H9 (cell line): ENCODE data around the gene COL8A1. TPM values are rescaled to one million over a fixed set of nuclear protein-coding genes. Genes with fewer than 3 reads are reported as not detected.

Experiments used
- DNase-seq: peaks from one replicate; pipeline ENCODE4 v3.0.0-alpha.2; 2017
- H2AFZ ChIP-seq: one replicate; pipeline ENCODE4 v1.6.1; 2013; ENCODE audit warnings: mild to moderate bottlenecking, low read length, control low read depth, moderate library complexity
- H2AK5ac ChIP-seq: 2 replicates; pipeline ENCODE4 v1.6.1; 2013; ENCODE audit warnings: low read length, control low read depth, mixed read lengths; ENCODE audit not compliant: insufficient read length
- H2BK120ac ChIP-seq: one replicate; pipeline ENCODE4 v1.6.1; 2013; ENCODE audit warnings: low read depth, mild to moderate bottlenecking, low read length, control low read depth, inconsistent platforms; ENCODE audit not compliant: poor library complexity, severe bottlenecking
- H2BK12ac ChIP-seq: 2 replicates; pipeline ENCODE4 v1.6.1; 2013; ENCODE audit warnings: low read length, control low read depth, mixed read lengths, low read depth; ENCODE audit not compliant: insufficient read length
- H2BK15ac ChIP-seq: 2 replicates; pipeline ENCODE4 v1.6.1; 2013; ENCODE audit warnings: low read depth, low read length, control low read depth
- H2BK20ac ChIP-seq: one replicate; pipeline ENCODE4 v1.6.1; 2013; ENCODE audit warnings: low read depth, mild to moderate bottlenecking, low read length, control low read depth, inconsistent platforms; ENCODE audit not compliant: poor library complexity, severe bottlenecking
- H2BK5ac ChIP-seq: 2 replicates; pipeline ENCODE4 v1.6.1; 2013; ENCODE audit warnings: low read length, control low read depth, mixed read lengths; ENCODE audit not compliant: insufficient read length
- H3K14ac ChIP-seq: 2 replicates; pipeline ENCODE4 v1.6.1; 2013; ENCODE audit warnings: low read length, control low read depth; ENCODE audit not compliant: insufficient read depth
- H3K18ac ChIP-seq: 2 replicates; pipeline ENCODE4 v1.6.1; 2013; ENCODE audit warnings: low read depth, mild to moderate bottlenecking, mixed read lengths, low read length, control low read depth; ENCODE audit not compliant: insufficient read length
- H3K23ac ChIP-seq: 2 replicates; pipeline ENCODE4 v1.6.1; 2013; ENCODE audit warnings: low read length, control low read depth, mixed read lengths, low read depth; ENCODE audit not compliant: insufficient read length
- H3K23me2 ChIP-seq: 2 replicates; pipeline ENCODE4 v1.6.1; 2013; ENCODE audit warnings: low read depth, mild to moderate bottlenecking, mixed read lengths, low read length, control low read depth; ENCODE audit not compliant: insufficient read length, poor library complexity, severe bottlenecking
- H3K27ac ChIP-seq: 2 replicates; pipeline ENCODE4 v1.5.1; 2013; ENCODE audit warnings: low read length, control low read depth, mixed read lengths, low read depth; ENCODE audit not compliant: insufficient read length
- H3K27me3 ChIP-seq: 2 replicates; pipeline ENCODE4 v1.6.1; 2013; ENCODE audit warnings: low read length, control low read depth, inconsistent platforms; ENCODE audit not compliant: insufficient read depth
- H3K4ac ChIP-seq: 2 replicates; pipeline ENCODE4 v1.6.1; 2013; ENCODE audit warnings: low read depth, mild to moderate bottlenecking, control low read depth, inconsistent platforms, low read length, moderate library complexity
- H3K4me1 ChIP-seq: 2 replicates; pipeline ENCODE4 v1.6.1; 2013; ENCODE audit warnings: low read length, control low read depth, inconsistent platforms; ENCODE audit not compliant: insufficient read depth
- H3K4me2 ChIP-seq: 2 replicates; pipeline ENCODE4 v1.6.1; 2013; ENCODE audit warnings: low read length, control low read depth, mixed read lengths; ENCODE audit not compliant: insufficient read length, insufficient read depth
- H3K56ac ChIP-seq: 2 replicates; pipeline ENCODE4 v1.6.1; 2013; ENCODE audit warnings: low read depth, mild to moderate bottlenecking, mixed read lengths, low read length, control low read depth; ENCODE audit not compliant: insufficient read length
- H3K79me1 ChIP-seq: 2 replicates; pipeline ENCODE4 v1.6.1; 2013; ENCODE audit warnings: low read depth, mild to moderate bottlenecking, moderate library complexity, low read length, control low read depth, inconsistent platforms; ENCODE audit not compliant: insufficient read depth, poor library complexity, severe bottlenecking
- H3K79me2 ChIP-seq: 2 replicates; pipeline ENCODE4 v1.6.1; 2013; ENCODE audit warnings: low read length, control low read depth, inconsistent platforms; ENCODE audit not compliant: insufficient read depth
- H3K9ac ChIP-seq: 2 replicates; pipeline ENCODE4 v1.6.1; 2013; ENCODE audit warnings: low read length, control low read depth, mixed read lengths; ENCODE audit not compliant: insufficient read length; ENCODE audit errors: extremely low read depth
- H3K9me3 ChIP-seq: one replicate; pipeline ENCODE4 v1.6.1; 2013; ENCODE audit warnings: low read depth, low read length, inconsistent platforms; ENCODE audit not compliant: control insufficient read depth
- H3T11ph ChIP-seq: one replicate; pipeline ENCODE4 v1.6.1; 2013; ENCODE audit warnings: mild to moderate bottlenecking, low read length, control low read depth, inconsistent platforms
- H4K20me1 ChIP-seq: one replicate; pipeline ENCODE4 v1.6.1; 2013; ENCODE audit not compliant: control insufficient read depth, insufficient read length, insufficient read depth
- H4K5ac ChIP-seq: 2 replicates; pipeline ENCODE4 v1.6.1; 2013; ENCODE audit warnings: low read depth, mild to moderate bottlenecking, mixed read lengths, low read length, control low read depth; ENCODE audit not compliant: insufficient read length
- H4K8ac ChIP-seq: replicated peaks from 2 replicates; pipeline ENCODE4 v1.6.1; 2013; ENCODE audit warnings: low read length, control low read depth, mixed read lengths, low read depth; ENCODE audit not compliant: insufficient read length
- H4K91ac ChIP-seq: 2 replicates; pipeline ENCODE4 v1.6.1; 2013; ENCODE audit warnings: low read depth, mild to moderate bottlenecking, moderate library complexity, mixed read lengths, low read length, control low read depth; ENCODE audit not compliant: insufficient read length
- H3K27ac Mint-ChIP-seq, 3 experiments: 2 replicates in 2 of 3; 3 replicates in 1 of 3; pipeline ENCODE4 v1.8.0; 2020 to 2021; ENCODE audit warnings: mixed read lengths in 3 of 3, mild to moderate bottlenecking in 1 of 3, moderate library complexity in 1 of 3
- H3K27me3 Mint-ChIP-seq: 2 replicates; pipeline ENCODE4 v1.8.0; 2021; ENCODE audit warnings: low read depth, mild to moderate bottlenecking, moderate library complexity, mixed read lengths
- H3K36me3 Mint-ChIP-seq, 3 experiments: 2 replicates in 2 of 3; 3 replicates in 1 of 3; pipeline ENCODE4 v1.8.0; 2020 to 2021; ENCODE audit warnings: low read depth in 3 of 3, mixed read lengths in 3 of 3; ENCODE audit not compliant: insufficient read depth in 1 of 3
- H3K4me1 Mint-ChIP-seq, 2 experiments: 2 replicates each; pipeline ENCODE4 v1.8.0; 2020; ENCODE audit warnings: mixed read lengths in 2 of 2
- H3K4me3 Mint-ChIP-seq, 2 experiments: 2 replicates in 1 of 2; 3 replicates in 1 of 2; pipeline ENCODE4 v1.8.0; 2020 to 2021; ENCODE audit warnings: mild to moderate bottlenecking in 2 of 2, mixed read lengths in 2 of 2, moderate library complexity in 1 of 2
- H3K9me3 Mint-ChIP-seq, 2 experiments: 2 replicates in 1 of 2; 3 replicates in 1 of 2; pipeline ENCODE4 v1.8.0; 2020; ENCODE audit warnings: mild to moderate bottlenecking in 2 of 2, mixed read lengths in 2 of 2, moderate library complexity in 1 of 2
- WGBS: extraction: QIAGEN DNeasy Blood & Tissue Kit; methylation state at CpG from one replicate; pipeline ENCODE4 v1.1.7; 2013; ENCODE audit warnings: missing lambda C conversion rate, low lambda C conversion rate, mixed read lengths; ENCODE audit not compliant: insufficient read length; ENCODE audit errors: extremely low coverage; 5-methylcytosine and 5-hydroxymethylcytosine counted together
- total RNA-seq: library from RNA; stranded (reverse); gene quantifications from 2 replicates; pipeline ENCODE4 v1.2.1, GENCODE V29; 2021
- TF ChIP-seq, protein P1 (sequence below): fragments of 200-600 bp; sonication (generic); conservative IDR thresholded peaks from 3 replicates; pipeline ENCODE4 v1.8.0; 2021; ENCODE audit warnings: antibody characterized with exemption, mild to moderate bottlenecking

The COL8A1 gene
- total RNA-seq, 1 experiment from 2014 or later: 0.17 TPM

DNA sequence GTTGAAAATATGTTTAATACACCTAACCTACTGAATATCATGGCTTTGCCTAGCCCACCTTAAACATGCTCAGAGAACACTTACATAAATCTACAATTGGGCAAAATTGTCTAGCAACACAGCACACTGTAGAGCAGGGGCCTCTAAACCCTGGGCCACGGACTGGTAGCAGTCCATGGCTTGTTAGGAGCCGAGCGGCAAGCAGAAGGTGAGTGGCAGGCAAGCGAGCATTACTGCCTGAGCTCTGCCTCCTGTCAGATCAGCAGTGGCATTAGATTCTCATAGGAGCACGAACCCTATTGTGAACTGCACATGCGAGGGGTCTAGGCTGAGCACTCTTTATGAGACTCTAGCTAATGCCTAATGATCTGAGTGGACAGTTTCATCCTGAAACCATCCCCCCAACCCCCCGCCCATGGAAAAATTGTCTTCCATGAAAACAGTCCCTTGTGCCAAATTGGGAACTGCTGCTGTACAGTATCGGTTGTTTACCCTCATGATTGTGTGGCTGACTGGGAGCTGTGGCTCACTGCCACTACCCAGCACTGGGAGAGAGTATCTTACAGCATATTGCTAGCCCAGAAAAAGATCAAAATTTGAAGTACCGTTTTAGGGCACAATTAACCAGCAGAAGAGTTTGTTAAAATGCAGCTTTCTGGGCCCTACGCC is 205.3 kb downstream of the COL8A1 start:
- H4K20me1 ChIP-seq: no peaks in the 10 kb centered on the region
- no peak overlapping the region for H2BK20ac ChIP-seq
- Mint-ChIP-seq H3K27ac (peak overlapping the region in 1 of 3 experiments; percentile 49; a peak in 1 of 7 replicates), H3K4me1 (peaks cover 23 to 24% of the 10 kb centered on the region in 2 experiments), H3K27me3 (no peaks in the 10 kb centered on the region), H3K9me3 (no peaks in the 10 kb centered on the region), H3K4me3 (no peak overlapping the region), H3K36me3 (no peaks in the 10 kb centered on the region)
- WGBS: no CpG with 5 or more reads among the region's 10 CpGs
- no peak overlapping the region for H2BK15ac ChIP-seq
- no peak overlapping the region for H4K8ac ChIP-seq
- no peak overlapping the region for H4K5ac ChIP-seq
- no peaks in the 10 kb centered on the region; the same call in 1 of the 2 replicates for H3K4me1 ChIP-seq
- no peaks in the 10 kb centered on the region for H3K27me3 ChIP-seq
- DNase-seq: no peak
- no peaks in the 10 kb centered on the region for H3K23me2 ChIP-seq
- H2AK5ac ChIP-seq: no peak overlapping the region
- no peak overlapping the region for H3K27ac ChIP-seq
- H3K56ac ChIP-seq: no peak overlapping the region
- H3T11ph ChIP-seq: no peak overlapping the region
- H3K79me1 ChIP-seq: no peaks in the 10 kb centered on the region
- H2BK12ac ChIP-seq: no peak overlapping the region
- H2BK5ac ChIP-seq: no peak overlapping the region
- no peak overlapping the region for H3K4me2 ChIP-seq
- no peak overlapping the region for H3K9ac ChIP-seq
- no peak overlapping the region for H2AFZ ChIP-seq
- H4K91ac ChIP-seq: no peak overlapping the region
- no peak overlapping the region for H3K23ac ChIP-seq
- H2BK120ac ChIP-seq: no peak overlapping the region
- H3K79me2 ChIP-seq: no peaks in the 10 kb centered on the region
- H3K14ac ChIP-seq: no peak overlapping the region
- H3K4ac ChIP-seq: no peak overlapping the region
- H3K18ac ChIP-seq: no peak overlapping the region
- TF ChIP-seq, protein P1, sequence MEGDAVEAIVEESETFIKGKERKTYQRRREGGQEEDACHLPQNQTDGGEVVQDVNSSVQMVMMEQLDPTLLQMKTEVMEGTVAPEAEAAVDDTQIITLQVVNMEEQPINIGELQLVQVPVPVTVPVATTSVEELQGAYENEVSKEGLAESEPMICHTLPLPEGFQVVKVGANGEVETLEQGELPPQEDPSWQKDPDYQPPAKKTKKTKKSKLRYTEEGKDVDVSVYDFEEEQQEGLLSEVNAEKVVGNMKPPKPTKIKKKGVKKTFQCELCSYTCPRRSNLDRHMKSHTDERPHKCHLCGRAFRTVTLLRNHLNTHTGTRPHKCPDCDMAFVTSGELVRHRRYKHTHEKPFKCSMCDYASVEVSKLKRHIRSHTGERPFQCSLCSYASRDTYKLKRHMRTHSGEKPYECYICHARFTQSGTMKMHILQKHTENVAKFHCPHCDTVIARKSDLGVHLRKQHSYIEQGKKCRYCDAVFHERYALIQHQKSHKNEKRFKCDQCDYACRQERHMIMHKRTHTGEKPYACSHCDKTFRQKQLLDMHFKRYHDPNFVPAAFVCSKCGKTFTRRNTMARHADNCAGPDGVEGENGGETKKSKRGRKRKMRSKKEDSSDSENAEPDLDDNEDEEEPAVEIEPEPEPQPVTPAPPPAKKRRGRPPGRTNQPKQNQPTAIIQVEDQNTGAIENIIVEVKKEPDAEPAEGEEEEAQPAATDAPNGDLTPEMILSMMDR: peak; percentile 12; the same call in 1 of the 3 replicates
- H3K9me3 ChIP-seq: no peaks in the 10 kb centered on the region
